ENCODE results near the gene NAPB.
A peak's percentile ranks its signal among the peaks of the same experiment; 100 is the strongest.

NAPB gene

GRCh38 chr20:23419995-23420901 is 1.0 kb downstream of the NAPB start:
- H3K9me2 ChIP-seq (replicated peaks; ENCODE audit: low read depth, low read length) = no peaks in the 10 kb centered on the region
- peak overlapping the region; percentile 91 for H3K4me3 ChIP-seq (ENCODE audit: low read length, poor library complexity, severe bottlenecking)
- H3K4me2 ChIP-seq (ENCODE audit: low read depth, low read length, poor library complexity, severe bottlenecking) = peak overlapping the region; percentile 86
- peaks cover 37% of the 10 kb centered on the region for H4K20me1 ChIP-seq (ENCODE audit: insufficient read depth, low read length, poor library complexity, severe bottlenecking)
- TF ChIP-seq CTCF (conservative IDR thresholded peaks at IDR 0.05; ENCODE audit: low read length) = no peak
- TF ChIP-seq EZH2phosphoT487 (IDR thresholded peaks at IDR 0.05; ENCODE audit: borderline replicate concordance) = no peak
- peaks cover 50% of the 10 kb centered on the region for H3K79me2 ChIP-seq (ENCODE audit: insufficient read depth, low read length)
- peak overlapping the region; percentile 61; the same call in 1 of the 2 replicates for H2AFZ ChIP-seq (ENCODE audit: low read length)
- H3K9me3 ChIP-seq (ENCODE audit: insufficient read depth, low read depth, low read length) = no peaks in the 10 kb centered on the region
- H3K9ac ChIP-seq (ENCODE audit: low read depth, low read length, poor library complexity, severe bottlenecking) = peak overlapping the region; percentile 93
- peaks cover 62% of the 10 kb centered on the region for H3K4me1 ChIP-seq (ENCODE audit: insufficient read depth, low read length, poor library complexity, severe bottlenecking)
- H3K27me3 ChIP-seq (ENCODE audit: insufficient read depth, low read length, poor library complexity, severe bottlenecking) = no peaks in the 10 kb centered on the region
- H3F3A ChIP-seq (ENCODE audit: low read depth) = peaks cover 8% of the 10 kb centered on the region; the same call in 1 of the 2 replicates
- no peaks in the 10 kb centered on the region for H3K36me3 ChIP-seq (ENCODE audit: insufficient read depth, low read length)

- Histone ChIP-seq H3K9me3 (ENCODE audit: insufficient read depth, low read depth, low read length) (no peaks in the 10 kb centered on the region), H3K4me3 (ENCODE audit: low read length, poor library complexity, severe bottlenecking) (peak overlapping the region; percentile 91), H2AFZ (ENCODE audit: low read length) (no peak overlapping the region), H3K9ac (ENCODE audit: low read depth, low read length, poor library complexity, severe bottlenecking) (peak overlapping the region; percentile 93), H3K4me1 (ENCODE audit: insufficient read depth, low read length, poor library complexity, severe bottlenecking) (peaks cover 58% of the 10 kb centered on the region), H3K9me2 (replicated peaks; ENCODE audit: low read depth, low read length) (no peaks in the 10 kb centered on the region), H3K79me2 (ENCODE audit: insufficient read depth, low read length) (peaks cover 55% of the 10 kb centered on the region), H3K27me3 (ENCODE audit: insufficient read depth, low read length, poor library complexity, severe bottlenecking) (no peaks in the 10 kb centered on the region), H3K36me3 (ENCODE audit: insufficient read depth, low read length) (no peaks in the 10 kb centered on the region), H3K4me2 (ENCODE audit: low read depth, low read length, poor library complexity, severe bottlenecking) (peak overlapping the region; percentile 86), H4K20me1 (ENCODE audit: insufficient read depth, low read length, poor library complexity, severe bottlenecking) (peaks cover 37% of the 10 kb centered on the region), H3F3A (ENCODE audit: low read depth) (peaks cover 8% of the 10 kb centered on the region; the same call in 1 of the 2 replicates)
- TF ChIP-seq CTCF (conservative IDR thresholded peaks at IDR 0.05; ENCODE audit: low read length) (no peak), EZH2phosphoT487 (IDR thresholded peaks at IDR 0.05; ENCODE audit: borderline replicate concordance) (no peak)
These were observed 1.7 kb downstream of the NAPB start for GRCh38 chr20:23419657-23419994.

GRCh38 chr20:23417861-23418260 is 3.4 kb downstream of the NAPB start:
- Histone ChIP-seq H3K9me3 (ENCODE audit: insufficient read depth, low read depth, low read length) (no peaks in the 10 kb centered on the region), H3K4me2 (ENCODE audit: low read depth, low read length, poor library complexity, severe bottlenecking) (peak overlapping the region; percentile 86), H3K9ac (ENCODE audit: low read depth, low read length, poor library complexity, severe bottlenecking) (peak overlapping the region; percentile 1), H4K20me1 (ENCODE audit: insufficient read depth, low read length, poor library complexity, severe bottlenecking) (peaks cover 47% of the 10 kb centered on the region), H3K27me3 (ENCODE audit: insufficient read depth, low read length, poor library complexity, severe bottlenecking) (no peaks in the 10 kb centered on the region), H2AFZ (ENCODE audit: low read length) (no peak overlapping the region), H3F3A (ENCODE audit: low read depth) (peaks cover 8% of the 10 kb centered on the region; the same call in 1 of the 2 replicates), H3K9me2 (replicated peaks; ENCODE audit: low read depth, low read length) (no peaks in the 10 kb centered on the region), H3K36me3 (ENCODE audit: insufficient read depth, low read length) (no peaks in the 10 kb centered on the region), H3K4me3 (ENCODE audit: low read length, poor library complexity, severe bottlenecking) (peak overlapping the region; percentile 16), H3K4me1 (ENCODE audit: insufficient read depth, low read length, poor library complexity, severe bottlenecking) (peaks cover 56% of the 10 kb centered on the region), H3K79me2 (ENCODE audit: insufficient read depth, low read length) (peaks cover 68% of the 10 kb centered on the region)
- TF ChIP-seq EZH2phosphoT487 (IDR thresholded peaks at IDR 0.05; ENCODE audit: borderline replicate concordance) = no peak
- no peak for TF ChIP-seq CTCF (conservative IDR thresholded peaks at IDR 0.05; ENCODE audit: low read length)
